Suprapubic skin (tissue), 4 donors: ENCODE data around the gene PSMA1.

Source experiments
- POLR2A ChIP-seq, 2 donors: fragments of 450-650 bp; IDR thresholded peaks; one replicate each; pipeline ENCODE4 v1.6.1; 2017; ENCODE audit warnings: antibody characterized with exemption in 2 of 2, mild to moderate bottlenecking in 2 of 2, moderate library complexity in 2 of 2
- POLR2AphosphoS5 ChIP-seq, 3 donors: sonication (generic); formaldehyde crosslinking; IDR thresholded peaks; one replicate each; pipeline ENCODE4 v1.6.1; 2017; ENCODE audit warnings: antibody characterized with exemption in 3 of 3
- TF ChIP-seq, protein P1 (sequence below), 2 donors: fragments of 200-600 bp in 1 of 2; fragments of 450-650 bp in 1 of 2; sonication (generic) in 1 of 2; IDR thresholded peaks; one replicate each; pipeline ENCODE4 v1.5.1; 2016 to 2019; ENCODE audit warnings: antibody characterized with exemption in 2 of 2, mild to moderate bottlenecking in 1 of 2, moderate library complexity in 1 of 2

- TF ChIP-seq, protein P1, sequence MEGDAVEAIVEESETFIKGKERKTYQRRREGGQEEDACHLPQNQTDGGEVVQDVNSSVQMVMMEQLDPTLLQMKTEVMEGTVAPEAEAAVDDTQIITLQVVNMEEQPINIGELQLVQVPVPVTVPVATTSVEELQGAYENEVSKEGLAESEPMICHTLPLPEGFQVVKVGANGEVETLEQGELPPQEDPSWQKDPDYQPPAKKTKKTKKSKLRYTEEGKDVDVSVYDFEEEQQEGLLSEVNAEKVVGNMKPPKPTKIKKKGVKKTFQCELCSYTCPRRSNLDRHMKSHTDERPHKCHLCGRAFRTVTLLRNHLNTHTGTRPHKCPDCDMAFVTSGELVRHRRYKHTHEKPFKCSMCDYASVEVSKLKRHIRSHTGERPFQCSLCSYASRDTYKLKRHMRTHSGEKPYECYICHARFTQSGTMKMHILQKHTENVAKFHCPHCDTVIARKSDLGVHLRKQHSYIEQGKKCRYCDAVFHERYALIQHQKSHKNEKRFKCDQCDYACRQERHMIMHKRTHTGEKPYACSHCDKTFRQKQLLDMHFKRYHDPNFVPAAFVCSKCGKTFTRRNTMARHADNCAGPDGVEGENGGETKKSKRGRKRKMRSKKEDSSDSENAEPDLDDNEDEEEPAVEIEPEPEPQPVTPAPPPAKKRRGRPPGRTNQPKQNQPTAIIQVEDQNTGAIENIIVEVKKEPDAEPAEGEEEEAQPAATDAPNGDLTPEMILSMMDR (IDR thresholded peaks at IDR 0.05): no peak
- TF ChIP-seq POLR2AphosphoS5 (IDR thresholded peaks at IDR 0.05) (no peak), POLR2A (IDR thresholded peaks at IDR 0.05) (no peak)
Measured at GRCh38 chr11:14529321-14529720, 9.1 kb upstream of the PSMA1 start.
